GM10847 (cell line): ENCODE data around the gene DSCAM.

Source experiments
- POLR2A ChIP-seq: IDR thresholded peaks from 2 replicates; pipeline ENCODE4 v1.6.1; 2011; ENCODE audit not compliant: insufficient read length; ENCODE audit errors: extremely low read depth

DSCAM gene

DNA sequence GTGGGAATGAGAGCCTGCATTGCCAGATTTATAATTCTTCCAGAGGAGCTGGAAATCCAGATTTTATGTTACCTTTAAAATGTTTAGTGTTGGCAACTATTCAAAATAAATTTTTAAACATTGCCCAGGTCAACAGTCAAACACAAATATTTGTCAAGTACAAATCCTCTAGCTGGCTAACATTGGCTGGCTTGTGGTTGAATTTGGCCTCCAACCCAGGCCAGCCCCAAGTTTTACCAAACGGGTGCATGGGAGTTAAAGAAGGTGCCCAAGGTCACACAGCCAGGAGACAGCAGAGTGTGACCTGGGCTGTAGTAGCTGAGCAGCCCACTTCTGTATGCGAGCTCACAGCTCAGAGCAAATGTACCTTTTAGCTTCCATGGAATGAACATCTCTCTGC, 240.6 kb downstream of the DSCAM start:
- no peak for TF ChIP-seq POLR2A

DNA sequence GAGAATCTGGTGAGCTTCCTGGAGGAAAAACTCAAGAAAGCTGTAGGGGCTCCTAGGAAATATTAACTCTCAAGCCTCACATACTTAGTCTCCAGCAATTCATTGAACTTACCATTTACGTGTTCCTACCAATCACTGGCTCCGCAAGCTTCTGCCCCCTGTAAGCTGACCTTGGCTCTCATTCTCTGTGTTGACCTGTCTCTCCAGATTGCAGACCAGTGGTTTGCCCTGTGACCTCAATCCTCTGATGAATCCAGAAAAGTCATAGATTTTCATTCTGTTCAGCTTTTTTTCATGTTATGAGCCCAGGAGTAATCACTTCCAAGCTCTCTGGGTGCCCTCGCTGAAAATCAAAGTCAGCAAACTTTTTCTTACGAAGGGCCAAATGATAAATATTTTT, 241.9 kb downstream of the DSCAM start:
- no peak for TF ChIP-seq POLR2A

DNA sequence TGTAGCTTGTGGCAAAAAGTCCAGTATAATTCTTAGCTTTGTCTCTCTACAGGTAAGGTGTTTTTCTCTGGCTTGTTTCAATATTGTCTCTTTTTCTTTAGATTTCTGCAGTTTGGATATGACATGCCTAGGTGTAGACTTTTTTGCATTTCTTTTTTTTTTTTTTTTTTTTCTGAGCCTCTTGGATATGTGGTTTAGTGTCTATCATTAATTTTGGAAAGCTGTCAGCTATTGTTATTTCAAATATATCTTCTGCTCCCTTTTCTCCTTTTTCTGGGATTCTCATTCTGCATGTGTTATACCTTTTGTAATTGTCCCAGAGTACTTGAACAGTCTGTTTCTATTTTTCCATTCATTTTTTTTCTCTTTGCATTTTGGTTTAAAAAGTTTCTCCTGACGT, 243.2 kb downstream of the DSCAM start:
- TF ChIP-seq POLR2A, result no peak

DNA sequence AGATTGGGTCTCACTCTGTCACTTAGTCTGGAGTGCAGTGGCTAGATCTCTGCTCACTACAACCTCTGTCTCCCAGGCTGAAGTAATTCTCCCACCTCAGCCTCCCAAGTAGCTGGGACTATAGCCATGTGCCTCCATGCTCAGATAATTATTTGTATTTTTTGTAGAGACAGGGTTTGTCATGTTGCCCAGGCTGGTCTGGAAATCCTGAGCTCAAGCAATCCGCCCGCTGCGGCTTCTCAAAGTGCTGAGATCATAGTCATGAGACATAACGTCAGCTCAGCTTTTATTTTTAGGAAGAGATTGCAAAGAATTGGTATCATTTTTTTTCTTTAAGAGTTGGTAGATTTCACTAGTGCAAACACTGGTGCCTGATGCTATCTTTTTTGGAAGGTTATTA, 244.9 kb downstream of the DSCAM start:
- TF ChIP-seq POLR2A, result no peak

DNA sequence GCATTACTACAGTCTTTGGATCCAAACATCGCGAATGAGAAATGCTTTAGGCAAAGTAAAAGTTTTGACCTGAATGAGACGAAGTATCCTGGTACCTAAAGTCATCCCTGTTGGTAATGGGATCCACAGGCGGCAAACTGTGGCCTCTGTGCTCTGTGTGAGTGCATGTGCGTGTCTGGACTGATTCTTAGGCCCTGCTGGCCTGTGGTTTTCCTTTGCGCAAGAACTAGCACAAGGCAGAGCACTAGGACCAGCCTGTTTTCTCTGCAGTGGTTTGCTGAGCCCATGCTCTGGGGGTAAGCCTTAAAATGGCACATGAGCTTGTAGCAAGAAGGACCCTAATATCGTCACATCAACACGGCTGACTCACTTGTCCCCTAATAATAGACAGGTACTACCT, 251.2 kb downstream of the DSCAM start:
- no peak for TF ChIP-seq POLR2A

DNA sequence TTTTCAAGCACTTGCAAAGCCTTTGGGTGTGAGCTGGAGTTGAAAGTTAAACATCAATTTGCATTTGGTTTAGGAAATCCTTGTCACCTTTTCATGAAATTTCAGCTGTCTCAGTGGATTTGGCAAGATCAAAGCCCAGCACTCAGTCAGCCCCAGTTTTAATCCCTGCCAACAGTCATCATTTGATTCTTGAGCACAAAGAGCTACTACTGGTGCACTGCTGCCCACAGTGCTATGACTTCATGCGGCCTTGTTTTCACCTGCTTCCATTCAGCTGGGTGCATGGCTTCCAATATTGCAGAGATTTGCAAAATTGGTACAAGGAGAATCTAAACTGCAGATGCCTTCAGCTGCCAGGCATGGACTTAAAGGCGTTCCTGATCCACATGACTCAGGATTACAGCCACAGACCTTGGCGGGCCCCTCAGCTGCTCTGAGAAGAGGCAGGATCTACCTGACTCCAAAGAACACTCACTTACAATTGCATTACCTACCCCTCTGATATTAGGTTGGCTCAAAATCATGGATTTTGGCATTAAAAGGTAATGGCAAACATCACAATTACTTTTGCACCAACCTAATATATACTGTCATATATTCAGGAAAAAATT, 259.1 kb downstream of the DSCAM start:
- TF ChIP-seq POLR2A, result no peak

DNA sequence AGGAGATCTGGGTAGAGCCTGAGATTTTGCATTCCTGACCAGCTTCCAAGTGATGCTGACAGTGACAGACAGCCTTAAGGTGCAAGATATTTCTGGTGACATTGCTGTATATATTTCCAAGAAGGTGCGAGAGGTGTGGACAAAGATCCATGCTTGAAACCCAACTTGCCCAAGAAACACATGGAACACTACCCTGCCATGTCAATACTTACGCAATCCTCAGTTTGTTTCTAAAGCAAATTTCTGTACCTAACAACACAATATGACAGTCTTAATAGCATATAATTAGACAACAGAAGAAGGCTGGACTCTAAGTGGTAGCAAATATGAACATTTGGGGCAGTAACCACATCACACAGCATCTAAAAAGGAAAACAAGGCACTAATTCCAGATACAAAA, 260.4 kb downstream of the DSCAM start:
- no peak for TF ChIP-seq POLR2A

DNA sequence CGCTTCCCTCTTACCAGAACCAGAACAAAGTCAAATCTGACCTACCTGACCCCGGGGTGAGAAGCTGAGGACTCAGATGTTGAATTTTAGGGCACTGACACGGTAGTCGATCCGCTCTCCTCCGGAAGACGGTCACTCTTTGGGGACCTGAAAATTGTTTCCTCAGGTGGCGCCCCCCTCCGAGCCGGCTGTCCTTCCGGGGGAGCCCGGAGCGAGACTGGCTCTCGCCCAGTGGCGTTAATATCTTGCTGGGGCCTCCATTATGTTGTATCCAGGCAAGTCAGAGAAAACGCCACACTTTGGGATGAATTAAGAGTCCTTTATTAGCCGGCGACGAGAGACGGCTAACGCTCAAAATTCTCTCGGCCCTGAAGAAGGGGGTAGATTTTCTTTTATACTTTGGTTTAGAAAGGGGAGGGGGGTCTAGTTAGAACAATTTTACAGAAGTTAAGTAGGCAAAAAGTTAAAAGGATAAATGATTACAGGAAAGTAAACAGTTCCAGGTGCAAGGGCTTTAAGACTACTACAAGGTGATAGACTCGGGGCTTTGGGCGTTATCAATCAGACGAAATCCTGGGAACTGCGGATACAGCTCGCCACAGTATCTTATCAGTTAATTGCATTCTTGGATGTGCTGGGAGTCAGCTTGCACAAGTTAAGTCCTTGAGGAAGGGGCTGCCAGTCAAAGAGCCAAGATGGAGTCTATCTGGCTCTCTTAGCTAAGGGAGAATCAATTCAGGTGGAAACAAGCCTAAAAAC, 269.5 kb downstream of the DSCAM start:
- no peak for TF ChIP-seq POLR2A

DNA sequence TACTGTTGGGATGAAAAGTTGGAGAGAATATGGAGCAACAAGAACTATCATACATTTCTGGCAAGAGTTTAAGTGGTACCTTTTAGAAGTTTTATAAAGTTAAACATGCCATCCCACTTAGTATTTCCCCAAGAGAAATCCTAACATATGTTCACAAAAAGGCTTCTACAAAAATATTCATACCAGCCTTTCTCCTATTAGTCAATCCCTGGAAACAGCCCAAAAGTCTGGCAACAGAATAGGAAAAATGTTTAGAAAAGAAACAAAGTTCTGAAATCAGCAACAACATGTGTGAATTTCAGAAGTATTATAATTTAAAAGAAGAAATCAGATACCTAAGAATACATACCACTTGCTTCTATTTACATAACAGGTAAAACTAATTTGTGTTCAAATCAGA, 271.0 kb downstream of the DSCAM start:
- TF ChIP-seq POLR2A, result no peak

DNA sequence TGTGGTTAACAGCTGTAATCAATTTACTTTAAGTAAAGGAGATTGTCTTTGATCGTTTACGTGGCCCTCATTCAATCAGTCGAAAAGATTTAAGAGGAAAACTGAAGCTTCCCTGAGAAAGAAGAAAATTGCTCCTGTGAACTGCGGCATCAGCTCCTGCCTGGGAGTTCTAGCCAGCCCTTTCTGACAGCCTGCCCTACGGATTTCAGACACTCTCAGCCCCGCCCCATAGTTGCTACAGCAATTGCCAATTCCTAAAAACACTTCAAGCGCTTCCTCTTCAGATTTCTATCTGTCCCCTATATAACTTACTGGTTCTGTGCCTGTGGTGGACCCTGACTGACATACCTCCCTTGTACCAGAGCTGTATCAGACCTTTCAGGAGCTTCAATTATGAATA, 277.6 kb downstream of the DSCAM start:
- TF ChIP-seq POLR2A, result no peak

DNA sequence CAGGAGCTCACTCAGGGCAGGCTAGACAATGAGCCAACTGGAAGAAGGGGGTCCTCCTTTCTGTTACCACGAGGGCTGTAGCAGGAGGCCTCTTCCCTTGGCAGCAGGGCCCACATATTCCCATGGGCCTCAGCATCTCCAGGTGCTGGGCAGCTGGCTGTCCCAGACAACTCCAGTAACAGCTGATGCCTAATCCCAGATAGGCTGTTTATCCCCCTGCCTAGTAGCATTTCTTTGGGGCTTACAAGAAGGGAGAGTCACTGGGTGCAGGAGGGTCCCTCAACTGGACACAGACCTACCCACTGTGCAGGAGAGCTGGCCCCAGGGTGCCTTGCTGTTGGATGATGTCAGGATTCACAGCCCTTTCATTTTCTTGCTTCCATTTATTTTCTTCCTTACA, 278.2 kb downstream of the DSCAM start:
- no peak for TF ChIP-seq POLR2A

DNA sequence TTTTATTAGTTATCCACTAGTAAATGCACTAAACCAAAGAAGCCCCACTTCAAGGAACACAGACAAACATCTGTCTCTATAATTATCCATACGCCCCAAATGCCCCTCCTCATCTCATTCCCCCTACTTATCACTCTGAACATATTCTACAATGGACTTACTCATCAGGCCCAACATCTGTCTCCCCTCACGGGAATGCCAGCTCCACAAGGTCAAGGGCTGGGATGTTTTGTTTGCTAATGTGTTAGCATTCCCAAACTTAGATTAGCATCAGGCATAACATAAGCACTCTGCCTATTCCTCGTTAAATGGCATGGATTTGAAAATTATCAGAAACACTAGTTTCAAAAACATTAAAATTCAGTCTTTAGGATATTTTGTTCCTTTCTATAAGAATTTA, 279.5 kb downstream of the DSCAM start:
- TF ChIP-seq POLR2A, result no peak

DNA sequence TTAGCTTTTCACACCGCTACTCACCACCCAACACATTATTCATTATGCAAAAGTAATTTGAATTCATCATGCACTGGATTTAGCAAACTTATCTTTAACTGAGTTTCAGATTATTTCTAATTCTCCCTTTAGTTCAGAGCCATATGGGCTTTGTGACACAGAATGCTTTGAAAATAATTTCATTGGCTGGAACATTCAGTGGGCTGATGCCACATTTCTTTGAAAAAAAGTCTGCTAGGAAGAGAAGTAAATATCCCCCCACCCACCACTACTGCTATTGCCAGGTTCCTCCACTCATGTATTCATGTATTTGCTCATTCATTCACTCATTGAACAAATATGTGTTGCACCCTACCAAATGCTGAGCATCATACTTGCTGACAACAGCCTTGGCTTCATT, 280.5 kb downstream of the DSCAM start:
- no peak for TF ChIP-seq POLR2A

DNA sequence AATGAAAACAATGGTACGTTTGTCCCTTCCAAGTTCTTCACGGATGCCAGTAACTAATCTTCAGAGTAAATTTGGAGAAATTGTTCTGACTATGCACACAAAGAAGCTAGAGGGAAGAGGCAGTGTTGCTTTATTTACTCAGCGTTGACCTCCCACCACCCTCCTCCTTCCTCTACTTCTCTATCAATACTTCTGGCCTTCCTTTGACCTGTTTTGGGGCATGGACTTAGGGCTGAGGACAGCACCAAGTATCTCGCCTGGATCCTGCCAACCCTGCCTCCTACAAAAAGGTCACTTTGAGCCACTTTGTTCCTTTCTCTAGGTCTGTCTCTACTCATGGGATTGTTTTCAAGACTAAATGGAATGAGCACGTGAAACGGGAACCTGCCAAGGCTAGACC, 282.6 kb downstream of the DSCAM start:
- TF ChIP-seq POLR2A, result no peak

DNA sequence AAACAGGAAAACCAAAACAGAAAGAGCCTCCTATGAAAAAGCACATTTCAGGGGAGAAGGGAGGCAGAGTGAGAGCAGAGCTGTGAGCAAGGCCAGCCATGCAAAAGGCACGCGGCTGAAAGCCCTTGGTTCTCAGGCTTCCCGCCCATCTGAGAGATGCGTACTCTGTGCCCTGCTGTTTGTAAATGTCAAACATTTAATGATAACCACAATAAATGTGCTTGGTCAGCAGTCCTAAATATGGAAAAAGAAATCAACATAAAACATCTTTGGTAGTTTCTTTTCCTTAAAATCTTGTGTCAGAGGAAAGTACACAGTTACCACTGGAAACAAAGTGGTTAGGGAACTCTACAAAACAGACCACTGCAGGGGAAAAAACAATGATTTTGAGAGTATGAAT, 283.1 kb downstream of the DSCAM start:
- no peak for TF ChIP-seq POLR2A

DNA sequence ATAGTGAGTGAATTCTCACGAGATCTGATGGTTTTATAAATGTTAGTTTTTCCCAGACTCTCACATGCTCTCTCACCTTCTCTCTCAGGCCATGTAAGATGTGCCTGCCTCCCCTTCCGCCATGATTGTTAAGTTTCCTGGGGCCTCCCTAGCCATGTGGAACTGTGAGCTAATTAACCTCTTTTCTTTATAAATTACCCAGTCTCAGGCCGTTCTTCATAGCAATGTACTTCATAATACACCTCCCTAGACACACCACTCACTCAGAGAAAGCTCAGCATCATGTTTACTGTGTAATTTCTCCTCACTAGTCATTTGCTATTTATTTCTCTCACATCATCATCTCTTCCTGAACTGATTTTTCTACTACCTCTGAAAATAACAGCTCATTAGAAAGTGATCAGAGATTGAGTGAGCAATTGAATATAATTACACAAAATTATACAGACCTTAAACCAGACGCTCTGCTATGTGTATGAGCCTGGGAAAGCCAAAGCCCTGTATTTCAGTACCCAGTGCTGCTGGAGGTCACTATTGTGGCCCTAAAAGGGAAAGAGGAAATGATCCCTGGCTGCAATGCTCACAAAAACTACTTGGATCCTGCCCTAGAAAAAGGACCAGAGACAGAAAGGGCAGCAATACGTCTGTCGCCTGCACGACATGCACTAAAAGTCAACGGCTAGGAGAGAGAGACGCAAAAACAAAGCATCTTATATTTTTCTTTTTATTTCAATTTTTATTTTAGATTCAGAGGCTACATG, 284.5 kb downstream of the DSCAM start:
- no peak for TF ChIP-seq POLR2A
